PFSK-1 (cell line): ENCODE measurements around the gene CCN2.

Source experiments
- FOXP2 ChIP-seq: optimal IDR thresholded peaks from 2 replicates; pipeline ENCODE3; 2011; ENCODE audit warnings: borderline replicate concordance, control low read depth, inconsistent platforms; ENCODE audit not compliant: insufficient read depth; ENCODE audit errors: extremely low read length, extremely low read depth
- REST ChIP-seq, 2 experiments: IDR thresholded peaks; 2 replicates each; pipeline versions ENCODE4 v1.6.1 to v1.8.0; 2011 to 2012; ENCODE audit warnings: low read depth in 2 of 2, low read length in 2 of 2, control low read depth in 1 of 2, inconsistent platforms in 1 of 2, mild to moderate bottlenecking in 1 of 2, moderate library complexity in 1 of 2; ENCODE audit not compliant: insufficient read depth in 1 of 2
- SIN3A ChIP-seq: IDR thresholded peaks from 2 replicates; pipeline ENCODE4 v1.6.1; 2012; ENCODE audit warnings: mild to moderate bottlenecking, low read length, moderate library complexity, borderline replicate concordance; ENCODE audit not compliant: insufficient read depth

- no peak for TF ChIP-seq SIN3A
- TF ChIP-seq FOXP2, result no peak
- no peak for TF ChIP-seq REST (IDR thresholded peaks at IDR 0.05; ENCODE audit: insufficient read depth in 1 of 2, low read depth in 2 of 2, low read length in 2 of 2)
Observed at GRCh38 chr6:131960371-131961133, 9.4 kb upstream of the CCN2 start.
